HepG2 (cell line): Measurements from ENCODE around the gene BRAF. TPM values are rescaled to one million over a fixed set of nuclear protein-coding genes. Genes with fewer than 3 reads are reported as not detected.

Experiments used
- CSRNP2 ChIP-seq: sonication (generic); formaldehyde crosslinking; conservative IDR thresholded peaks from 2 replicates; pipeline ENCODE4 v1.8.0; 2022; ENCODE audit warnings: low read depth, missing genetic modification reagents
- DNMT1 ChIP-seq: sonication (generic); formaldehyde crosslinking; IDR thresholded peaks from 2 replicates; pipeline ENCODE4 v1.5.1; 2020; ENCODE audit warnings: mild to moderate bottlenecking, missing genetic modification reagents
- GZF1 ChIP-seq: sonication (generic); formaldehyde crosslinking; IDR thresholded peaks from 2 replicates; pipeline ENCODE4 v1.5.1; 2020; ENCODE audit warnings: mild to moderate bottlenecking, missing genetic modification reagents
- HCFC1 ChIP-seq: fragments of 150-350 bp; IDR thresholded peaks from 2 replicates; pipeline ENCODE4 v1.6.1; 2014; ENCODE audit warnings: low read depth, low read length
- HDAC2 ChIP-seq: sonication (generic); formaldehyde crosslinking; IDR thresholded peaks from 2 replicates; pipeline ENCODE4 v1.4.0; 2020; ENCODE audit warnings: missing genetic modification reagents
- HDAC6 ChIP-seq: fragments of 200-600 bp; sonication (generic); IDR thresholded peaks from 2 replicates; pipeline ENCODE4 v1.7.0; 2017; ENCODE audit warnings: mild to moderate bottlenecking, antibody characterized with exemption, low read length, low read depth
- HMGA1 ChIP-seq: sonication (generic); formaldehyde crosslinking; conservative IDR thresholded peaks from 2 replicates; pipeline ENCODE4 v1.4.0; 2020; ENCODE audit warnings: missing genetic modification reagents
- KAT7 ChIP-seq: IDR thresholded peaks from 2 replicates; pipeline ENCODE4 v1.6.1; 2018; ENCODE audit warnings: borderline replicate concordance, missing compliant biosample characterization
- KDM2A ChIP-seq: sonication (generic); formaldehyde crosslinking; IDR thresholded peaks from 2 replicates; pipeline ENCODE4 v1.4.0; 2020; ENCODE audit warnings: low read depth, missing genetic modification reagents, borderline replicate concordance
- NFE2L2 ChIP-seq: fragments of 150-350 bp; IDR thresholded peaks from 2 replicates; pipeline ENCODE4 v1.6.1; 2014; ENCODE audit warnings: low read length
- NONO ChIP-seq, 2 experiments: fragments of 450-650 bp in 1 of 2; sonication (generic) in 1 of 2; formaldehyde crosslinking in 1 of 2; IDR thresholded peaks in 1 of 2; conservative IDR thresholded peaks in 1 of 2; 2 replicates each; pipeline versions ENCODE4 v1.6.1 to v1.8.0; 2017 to 2022; ENCODE audit warnings: mild to moderate bottlenecking in 1 of 2, missing genetic modification reagents in 1 of 2, moderate library complexity in 1 of 2
- SMC3 ChIP-seq: IDR thresholded peaks from 2 replicates; pipeline ENCODE4 v1.6.1; 2011; ENCODE audit warnings: low read length, improper control_type of control experiment
- SP4 ChIP-seq: sonication (generic); formaldehyde crosslinking; IDR thresholded peaks from 2 replicates; pipeline ENCODE4 v1.8.1; 2023; ENCODE audit warnings: mild to moderate bottlenecking, missing genetic modification reagents
- TOE1 ChIP-seq: sonication (generic); formaldehyde crosslinking; IDR thresholded peaks from 2 replicates; pipeline ENCODE4 v1.4.0; 2020; ENCODE audit warnings: mild to moderate bottlenecking, missing genetic modification reagents
- ZBED4 ChIP-seq: sonication (generic); formaldehyde crosslinking; IDR thresholded peaks from 2 replicates; pipeline ENCODE4 v1.4.0; 2020; ENCODE audit warnings: missing genetic modification reagents, borderline replicate concordance
- ZBTB46 ChIP-seq: sonication (generic); formaldehyde crosslinking; IDR thresholded peaks from 2 replicates; pipeline ENCODE4 v1.4.0; 2020; ENCODE audit warnings: mild to moderate bottlenecking, missing genetic modification reagents, borderline replicate concordance
- ZC3H4 ChIP-seq: sonication (generic); formaldehyde crosslinking; IDR thresholded peaks from 2 replicates; pipeline ENCODE4 v1.4.0; 2020; ENCODE audit warnings: missing genetic modification reagents, borderline replicate concordance
- ZNF280B ChIP-seq: sonication (generic); formaldehyde crosslinking; IDR thresholded peaks from 2 replicates; pipeline ENCODE4 v1.5.0; 2020; ENCODE audit warnings: missing genetic modification reagents, mild to moderate bottlenecking, borderline replicate concordance
- ZNF557 ChIP-seq: sonication (generic); formaldehyde crosslinking; IDR thresholded peaks from 2 replicates; pipeline ENCODE4 v1.4.0; 2020; ENCODE audit warnings: missing genetic modification reagents
- ZNF562 ChIP-seq: sonication (generic); formaldehyde crosslinking; IDR thresholded peaks from 2 replicates; pipeline ENCODE4 v1.8.0; 2022; ENCODE audit warnings: missing genetic modification reagents, borderline replicate concordance
- ZNF777 ChIP-seq: sonication (generic); formaldehyde crosslinking; IDR thresholded peaks from 2 replicates; pipeline ENCODE4 v1.4.0; 2020; ENCODE audit warnings: missing genetic modification reagents
- polyA plus RNA-seq, 8 experiments: library from polyadenylated mRNA; depleted of rRNA in 3 of 8; stranded (reverse) in 7 of 8; unstranded in 1 of 8; fragments of >200 nt; fragmentation: Illumina TruSeq in 4 of 8; extraction: Trizol in 4 of 8; gene quantifications; 2 replicates each; pipeline versions ENCODE4 v1.2.1 to v1.2.3, GENCODE V29; 2011 to 2016; ENCODE audit warnings: low read depth in 4 of 8, missing spikeins in 1 of 8, mixed read lengths in 1 of 8; ENCODE audit not compliant: insufficient read depth in 1 of 8
- total RNA-seq, 5 experiments: library from RNA; depleted of rRNA; stranded (reverse); fragments of >200 nt; fragmentation: Illumina TruSeq; extraction: Trizol; gene quantifications; 2 replicates each; pipeline ENCODE4 v1.2.3, GENCODE V29; 2016; ENCODE audit warnings: low read depth in 1 of 5

The BRAF gene
- total and polyA plus RNA-seq, 2 of the 13 experiments (the other 11 are each of a cell fraction or from before 2014, with no cell fraction given), result 12.5 to 13.4 TPM

- no peak for TF ChIP-seq ZBED4 (CRISPR knock-in tag)
- TF ChIP-seq ZNF777 (CRISPR knock-in tag), result no peak
- no peak for TF ChIP-seq KDM2A (CRISPR knock-in tag)
- no peak for TF ChIP-seq HMGA1 (CRISPR knock-in tag)
- no peak for TF ChIP-seq KAT7
- TF ChIP-seq CSRNP2 (CRISPR knock-in tag), result no peak
- TF ChIP-seq GZF1, result no peak
- no peak for TF ChIP-seq ZNF557 (CRISPR knock-in tag)
- TF ChIP-seq NONO (IDR thresholded peaks at IDR 0.05), result no peak
- no peak; the same call in 1 of the 2 replicates for TF ChIP-seq NONO (CRISPR knock-in tag; conservative IDR thresholded peaks at IDR 0.05)
- TF ChIP-seq SMC3, result no peak
- TF ChIP-seq HDAC2 (CRISPR knock-in tag), result peak; percentile 76
- TF ChIP-seq DNMT1, result no peak
- no peak for TF ChIP-seq ZBTB46 (CRISPR knock-in tag)
- TF ChIP-seq HCFC1, result no peak
- TF ChIP-seq HDAC6, result no peak
- no peak for TF ChIP-seq ZC3H4
- no peak for TF ChIP-seq SP4
- no peak for TF ChIP-seq NFE2L2
- no peak for TF ChIP-seq ZNF280B (CRISPR knock-in tag)
- TF ChIP-seq TOE1, result no peak
- no peak for TF ChIP-seq ZNF562 (CRISPR knock-in tag)
Observed at GRCh38 chr7:140744005-140744404, 180.7 kb downstream of the BRAF start (continued).
